Liver (tissue), 9 donors: ENCODE data around the gene HPN. TPM values are rescaled to one million over a fixed set of nuclear protein-coding genes. Genes with fewer than 3 reads are reported as not detected.

Source experiments
- DNase-seq: peaks from one replicate; pipeline ENCODE4 v3.0.0-alpha.2; 2017; ENCODE audit warnings: low spot score
- H3K27ac ChIP-seq, 2 donors: one replicate each; pipeline ENCODE4 v1.7.0; 2013; ENCODE audit warnings: inconsistent platforms in 2 of 2, low read length in 2 of 2, control low read depth in 1 of 2, low read depth in 1 of 2, mild to moderate bottlenecking in 1 of 2
- H3K27me3 ChIP-seq, 4 donors: one replicate each; pipeline versions ENCODE4 v1.6.1 to v1.7.0; 2013; ENCODE audit warnings: low read length in 3 of 4, inconsistent platforms in 1 of 4, mild to moderate bottlenecking in 1 of 4, moderate library complexity in 1 of 4; ENCODE audit not compliant: control insufficient read depth in 4 of 4, insufficient read depth in 4 of 4
- H3K36me3 ChIP-seq, 4 donors: one replicate each; pipeline versions ENCODE4 v1.6.1 to v1.7.0; 2013; ENCODE audit warnings: low read length in 3 of 4, mild to moderate bottlenecking in 3 of 4, low read depth in 1 of 4, moderate library complexity in 1 of 4; ENCODE audit not compliant: control insufficient read depth in 4 of 4, insufficient read depth in 3 of 4
- H3K4me1 ChIP-seq, 4 donors: one replicate each; pipeline versions ENCODE4 v1.6.1 to v1.7.0; 2013; ENCODE audit warnings: low read length in 3 of 4, mild to moderate bottlenecking in 3 of 4, moderate library complexity in 1 of 4; ENCODE audit not compliant: control insufficient read depth in 4 of 4, insufficient read depth in 4 of 4
- H3K4me3 ChIP-seq, 3 donors: one replicate each; pipeline versions ENCODE4 v1.6.1 to v1.7.0; 2013; ENCODE audit warnings: low read length in 3 of 3, control low read depth in 1 of 3, low read depth in 1 of 3, mild to moderate bottlenecking in 1 of 3
- H3K9ac ChIP-seq, 2 donors: one replicate each; pipeline ENCODE4 v1.7.0; 2013; ENCODE audit warnings: low read length in 2 of 2, mild to moderate bottlenecking in 2 of 2, moderate library complexity in 2 of 2, control low read depth in 1 of 2, low read depth in 1 of 2
- H3K9me3 ChIP-seq, 4 donors: one replicate each; pipeline versions ENCODE4 v1.6.1 to v1.7.0; 2013; ENCODE audit warnings: low read length in 3 of 4; ENCODE audit not compliant: control insufficient read depth in 4 of 4
- ATF3 ChIP-seq: IDR thresholded peaks from 2 replicates; pipeline ENCODE4 v1.6.1; 2016; ENCODE audit warnings: antibody characterized with exemption
- CTCF ChIP-seq: fragments of 150-350 bp; IDR thresholded peaks from 2 replicates; pipeline ENCODE4 v1.5.1; 2017; ENCODE audit warnings: improper control_type of control experiment, low read depth, low read length; ENCODE audit not compliant: missing input control
- EGR1 ChIP-seq, 2 donors: IDR thresholded peaks; 2 replicates each; pipeline ENCODE4 v1.6.1; 2016 to 2018; ENCODE audit warnings: antibody characterized with exemption in 2 of 2, low read depth in 2 of 2
- FOXA1 ChIP-seq: IDR thresholded peaks from 2 replicates; pipeline ENCODE4 v1.6.1; 2016; ENCODE audit warnings: antibody characterized with exemption
- FOXA2 ChIP-seq: IDR thresholded peaks from 2 replicates; pipeline ENCODE4 v1.6.1; 2016; ENCODE audit warnings: antibody characterized with exemption
- GABPA ChIP-seq, 2 donors: IDR thresholded peaks in 1 of 2; conservative IDR thresholded peaks in 1 of 2; 2 replicates each; pipeline ENCODE4 v1.6.1; 2016; ENCODE audit warnings: antibody characterized with exemption in 2 of 2, mild to moderate bottlenecking in 1 of 2, moderate library complexity in 1 of 2
- HNF4G ChIP-seq: IDR thresholded peaks from 2 replicates; pipeline ENCODE4 v1.6.1; 2016; ENCODE audit warnings: antibody characterized with exemption
- JUND ChIP-seq, 2 donors: IDR thresholded peaks; 2 replicates each; pipeline ENCODE4 v1.6.1; 2016; ENCODE audit warnings: antibody characterized with exemption in 2 of 2
- MAX ChIP-seq: IDR thresholded peaks from 2 replicates; pipeline ENCODE4 v1.6.1; 2016; ENCODE audit warnings: antibody characterized with exemption
- NR2F2 ChIP-seq: IDR thresholded peaks from 2 replicates; pipeline ENCODE4 v1.6.1; 2016; ENCODE audit warnings: antibody characterized with exemption
- RAD21 ChIP-seq, 2 donors: IDR thresholded peaks; 2 replicates each; pipeline ENCODE4 v1.6.1; 2016; ENCODE audit warnings: antibody characterized with exemption in 2 of 2, mild to moderate bottlenecking in 2 of 2
- REST ChIP-seq: IDR thresholded peaks from 2 replicates; pipeline ENCODE4 v1.6.1; 2016; ENCODE audit warnings: antibody characterized with exemption, mild to moderate bottlenecking
- RXRA ChIP-seq, 2 donors: IDR thresholded peaks; 2 replicates each; pipeline ENCODE4 v1.6.1; 2017 to 2018; ENCODE audit warnings: antibody characterized with exemption in 2 of 2, mild to moderate bottlenecking in 1 of 2
- SP1 ChIP-seq: IDR thresholded peaks from 2 replicates; pipeline ENCODE4 v1.6.1; 2018; ENCODE audit warnings: antibody characterized with exemption, mild to moderate bottlenecking
- TAF1 ChIP-seq: conservative IDR thresholded peaks from 2 replicates; pipeline ENCODE4 v1.6.1; 2016; ENCODE audit warnings: antibody characterized with exemption, mild to moderate bottlenecking
- YY1 ChIP-seq: IDR thresholded peaks from 2 replicates; pipeline ENCODE4 v1.6.1; 2016; ENCODE audit warnings: antibody characterized with exemption, mild to moderate bottlenecking
- ZBTB33 ChIP-seq: IDR thresholded peaks from 2 replicates; pipeline ENCODE4 v1.6.1; 2016; ENCODE audit warnings: antibody characterized with exemption
- WGBS: extraction: QIAGEN DNeasy Blood & Tissue Kit; methylation state at CpG from one replicate; pipeline ENCODE4 v1.1.7; 2013; 5-methylcytosine and 5-hydroxymethylcytosine counted together
- polyA plus RNA-seq, 2 donors: library from polyadenylated mRNA; stranded (reverse) in 1 of 2; unstranded in 1 of 2; fragments of 200-250 nt in 1 of 2; fragments of >200 nt in 1 of 2; fragmentation: Nextera tagmentation in 1 of 2; extraction: Ambion mirVana in 1 of 2; gene quantifications; one replicate each; pipeline versions ENCODE4 v1.2.1 to v1.2.3, GENCODE V29; 2013 to 2015
- total RNA-seq, 2 donors: library from RNA; depleted of rRNA; stranded (reverse); fragments of >200 nt; gene quantifications; one replicate each; pipeline ENCODE4 v1.2.3, GENCODE V29; 2014
- donor health status: healthy.
- donor health status: healthy.
- donor health status: healthy.
- donor health status: healthy.
- donor health status: healthy.

HPN gene
- total and polyA plus RNA-seq, 4 donors = 130 to 535 (median 335) TPM

- Histone ChIP-seq H3K4me1 (no peaks in the 10 kb centered on the region), H3K4me3 (no peak overlapping the region), H3K9me3 (peaks cover 0 to 6% (median 2%) of the 10 kb centered on the region in 4 donors), H3K27ac (no peak overlapping the region), H3K27me3 (no peaks in the 10 kb centered on the region), H3K9ac (no peak overlapping the region), H3K36me3 (no peaks in the 10 kb centered on the region)
- DNase-seq = no peak
- TF ChIP-seq JUND (IDR thresholded peaks at IDR 0.05) (no peak), RXRA (IDR thresholded peaks at IDR 0.05) (no peak), HNF4G (no peak), FOXA1 (no peak), EGR1 (IDR thresholded peaks at IDR 0.05; ENCODE audit: low read depth in 2 of 2) (no peak), CTCF (no peak), ATF3 (no peak), GABPA (IDR thresholded peaks at IDR 0.05 in 1 of 2, conservative IDR thresholded peaks at IDR 0.05 in 1 of 2) (no peak), ZBTB33 (no peak), SP1 (no peak), YY1 (no peak)
- 67% methylated on average over 8 of the region's 8 CpGs for WGBS
Measured at GRCh38 chr19:35073941-35074340, 32.4 kb downstream of the HPN start.

GRCh38 chr19:35074426-35075201 lies 33.1 kb downstream of the HPN start:
- DNase-seq = no peak
- Histone ChIP-seq H3K27me3 (no peaks in the 10 kb centered on the region), H3K4me1 (no peaks in the 10 kb centered on the region), H3K9me3 (peaks cover 0 to 6% (median 2%) of the 10 kb centered on the region in 4 donors), H3K27ac (no peak overlapping the region), H3K9ac (no peak overlapping the region), H3K36me3 (no peaks in the 10 kb centered on the region), H3K4me3 (no peak overlapping the region)
- TF ChIP-seq RAD21 (IDR thresholded peaks at IDR 0.05) (no peak), ATF3 (no peak), YY1 (no peak), ZBTB33 (no peak), GABPA (IDR thresholded peaks at IDR 0.05 in 1 of 2, conservative IDR thresholded peaks at IDR 0.05 in 1 of 2) (no peak), FOXA1 (no peak), EGR1 (IDR thresholded peaks at IDR 0.05; ENCODE audit: low read depth in 2 of 2) (no peak), RXRA (IDR thresholded peaks at IDR 0.05) (no peak), JUND (IDR thresholded peaks at IDR 0.05) (no peak), MAX (no peak), FOXA2 (no peak), TAF1 (no peak), CTCF (no peak), SP1 (no peak), REST (no peak), NR2F2 (no peak)
- WGBS = 92% methylated on average over 21 of the region's 21 CpGs
